ENCODE measurements around the gene CECR2. TPM values are rescaled to one million over a fixed set of nuclear protein-coding genes. Genes with fewer than 3 reads are reported as not detected.

The CECR2 gene
- under 0.01 TPM in 1 of 2 replicates, not detected in the other for total RNA-seq

DNA sequence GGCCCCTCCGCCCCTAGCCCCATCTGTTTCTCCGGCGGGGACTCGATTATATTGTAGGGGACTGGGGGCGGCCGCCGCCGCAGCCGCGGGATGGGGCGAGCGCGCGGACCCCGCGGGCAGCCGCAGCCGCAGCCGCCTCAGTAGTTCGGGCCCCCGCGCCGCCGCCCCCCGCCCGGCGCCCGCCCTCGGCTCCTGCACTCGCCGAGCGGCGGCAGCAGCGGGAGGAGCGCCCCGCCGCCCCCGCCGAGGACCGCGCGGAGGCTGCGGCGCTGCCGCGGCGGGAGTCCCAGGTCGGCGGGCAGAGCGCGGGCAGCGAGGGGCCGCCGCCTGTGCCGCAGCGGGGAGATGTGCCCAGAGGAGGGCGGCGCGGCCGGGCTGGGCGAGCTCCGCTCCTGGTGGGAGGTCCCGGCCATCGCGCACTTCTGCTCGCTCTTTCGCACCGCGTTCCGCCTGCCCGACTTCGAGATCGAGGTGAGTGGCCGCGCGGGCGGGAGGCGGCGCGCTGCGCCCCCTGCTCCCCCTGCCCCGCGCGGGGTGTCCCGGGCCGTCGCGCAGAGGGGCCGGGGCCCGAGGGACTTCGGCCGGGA, at the start of gene CECR2:
Gene CECR2, plus strand, starts transcription at position 22 of the 587 bp plus-strand sequence. Its CDS starts 324 bp downstream, at position 346.

DNA sequence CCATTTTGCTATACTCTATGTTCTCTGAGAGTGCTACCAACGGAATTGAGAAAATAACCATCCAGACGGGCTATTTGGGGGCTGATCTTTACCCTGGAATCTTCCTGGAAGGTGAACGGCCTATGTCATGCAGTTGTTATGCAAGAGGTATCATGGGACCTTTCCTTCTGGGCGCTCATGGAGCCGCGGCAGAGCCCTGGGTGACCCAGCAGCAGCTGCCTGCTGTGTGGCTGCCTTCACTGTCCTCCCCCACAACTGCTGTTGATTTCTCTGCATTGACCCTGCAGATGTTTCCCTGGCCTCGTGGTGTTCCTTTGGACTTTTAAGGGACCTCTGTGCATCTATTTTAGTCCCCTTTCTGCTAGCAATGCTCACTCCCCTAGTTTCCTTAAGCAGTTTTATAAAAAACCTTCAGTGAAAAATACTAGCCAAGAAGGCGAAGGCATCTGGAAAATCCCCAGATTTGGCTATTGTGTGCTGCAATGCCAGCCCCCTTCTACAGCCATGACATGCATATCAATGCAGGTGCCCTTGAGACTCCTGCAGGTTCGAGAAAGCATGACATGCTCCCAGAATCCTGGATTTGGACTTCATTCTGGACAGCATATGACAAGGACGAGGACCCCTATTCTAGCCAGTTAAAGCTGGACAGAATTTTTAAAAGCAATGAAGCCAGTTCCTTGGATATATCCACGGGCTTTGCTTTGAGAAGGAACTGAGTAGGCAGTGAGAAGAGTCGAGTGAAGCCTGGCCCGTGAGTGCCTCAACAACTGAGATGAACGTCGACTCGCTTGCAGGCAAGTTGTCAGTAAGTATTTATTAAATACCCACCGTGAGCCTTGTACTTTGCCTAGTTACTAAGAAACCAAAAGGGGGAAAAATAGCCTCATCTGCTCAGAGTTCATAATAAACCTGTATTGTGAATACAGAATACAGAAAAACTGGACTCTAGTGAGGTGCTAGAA, 193.9 kb downstream of the CECR2 start, which contains the start of gene SLC25A18:
Gene SLC25A18, plus strand, starts transcription at position 593 of the 965 bp plus-strand sequence. CDS start 16,447 bp downstream, outside the sequence.

Small RNAs within 50 kb of the gene (small RNA-seq; reads per million reads assigned to genes)
- not detected for gene CECR9
- not detected for gene RN7SL843P

Other genes starting within 250 kb of the CECR2 start
- under 0.01 and 0.20 TPM in 2 replicates for gene TMEM121B, start 248.1 kb upstream of the CECR2 start, total RNA-seq
- gene HDHD5, start 210.2 kb upstream of the CECR2 start, total RNA-seq, result 35.3 and 36.6 TPM in 2 replicates
- 0.59 and 7.0 TPM in 2 replicates for gene ADA2, start 150.0 kb upstream of the CECR2 start, total RNA-seq
- 0.20 and 0.73 TPM in 2 replicates for gene SLC25A18, start 194.0 kb downstream of the CECR2 start, total RNA-seq

Data from subcutaneous preadipocyte (primary cell).